ENCODE results near the gene KRTAP10-12.

GRCh38 chr21:44710756-44711326, 13.9 kb downstream of the KRTAP10-12 start:
- TF ChIP-seq CTCF (IDR thresholded peaks at IDR 0.05 in 4 of 5, conservative IDR thresholded peaks at IDR 0.05 in 1 of 5) (no peak), POLR2A (IDR thresholded peaks at IDR 0.05) (no peak)
